GM13977 (cell line): Measurements from ENCODE around the gene LYPD3.
A peak's percentile ranks its signal among the peaks of the same experiment; 100 is the strongest.

Source experiments
- DNase-seq: peaks from one replicate; pipeline ENCODE4 v3.0.0; 2012; ENCODE audit warnings: low spot score
- in situ Hi-C: fragments of 300-500 bp; cut with MboI; formaldehyde crosslinking; loops from one replicate; pipeline ENCODE4 v1.12.0; 2022; ENCODE audit warnings: low sequenced_read_pairs, low pct_unique_long_range_greater_than_20kb, mixed read lengths, inconsistent platforms; ENCODE audit not compliant: unreplicated experiment
- TF ChIP-seq, protein P1 (sequence below): IDR thresholded peaks from 2 replicates; pipeline ENCODE4 v1.5.1; 2012; ENCODE audit warnings: mild to moderate bottlenecking, control low read depth; ENCODE audit not compliant: insufficient read depth; ENCODE audit errors: extremely low read depth, missing control alignments

The LYPD3 gene

GRCh38 chr19:43505186-43505456 lies 39.7 kb upstream of the LYPD3 start:
- TF ChIP-seq, protein P1, sequence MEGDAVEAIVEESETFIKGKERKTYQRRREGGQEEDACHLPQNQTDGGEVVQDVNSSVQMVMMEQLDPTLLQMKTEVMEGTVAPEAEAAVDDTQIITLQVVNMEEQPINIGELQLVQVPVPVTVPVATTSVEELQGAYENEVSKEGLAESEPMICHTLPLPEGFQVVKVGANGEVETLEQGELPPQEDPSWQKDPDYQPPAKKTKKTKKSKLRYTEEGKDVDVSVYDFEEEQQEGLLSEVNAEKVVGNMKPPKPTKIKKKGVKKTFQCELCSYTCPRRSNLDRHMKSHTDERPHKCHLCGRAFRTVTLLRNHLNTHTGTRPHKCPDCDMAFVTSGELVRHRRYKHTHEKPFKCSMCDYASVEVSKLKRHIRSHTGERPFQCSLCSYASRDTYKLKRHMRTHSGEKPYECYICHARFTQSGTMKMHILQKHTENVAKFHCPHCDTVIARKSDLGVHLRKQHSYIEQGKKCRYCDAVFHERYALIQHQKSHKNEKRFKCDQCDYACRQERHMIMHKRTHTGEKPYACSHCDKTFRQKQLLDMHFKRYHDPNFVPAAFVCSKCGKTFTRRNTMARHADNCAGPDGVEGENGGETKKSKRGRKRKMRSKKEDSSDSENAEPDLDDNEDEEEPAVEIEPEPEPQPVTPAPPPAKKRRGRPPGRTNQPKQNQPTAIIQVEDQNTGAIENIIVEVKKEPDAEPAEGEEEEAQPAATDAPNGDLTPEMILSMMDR, result no peak
- in situ Hi-C loops, result no loop called here
- no peak for DNase-seq

DNA sequence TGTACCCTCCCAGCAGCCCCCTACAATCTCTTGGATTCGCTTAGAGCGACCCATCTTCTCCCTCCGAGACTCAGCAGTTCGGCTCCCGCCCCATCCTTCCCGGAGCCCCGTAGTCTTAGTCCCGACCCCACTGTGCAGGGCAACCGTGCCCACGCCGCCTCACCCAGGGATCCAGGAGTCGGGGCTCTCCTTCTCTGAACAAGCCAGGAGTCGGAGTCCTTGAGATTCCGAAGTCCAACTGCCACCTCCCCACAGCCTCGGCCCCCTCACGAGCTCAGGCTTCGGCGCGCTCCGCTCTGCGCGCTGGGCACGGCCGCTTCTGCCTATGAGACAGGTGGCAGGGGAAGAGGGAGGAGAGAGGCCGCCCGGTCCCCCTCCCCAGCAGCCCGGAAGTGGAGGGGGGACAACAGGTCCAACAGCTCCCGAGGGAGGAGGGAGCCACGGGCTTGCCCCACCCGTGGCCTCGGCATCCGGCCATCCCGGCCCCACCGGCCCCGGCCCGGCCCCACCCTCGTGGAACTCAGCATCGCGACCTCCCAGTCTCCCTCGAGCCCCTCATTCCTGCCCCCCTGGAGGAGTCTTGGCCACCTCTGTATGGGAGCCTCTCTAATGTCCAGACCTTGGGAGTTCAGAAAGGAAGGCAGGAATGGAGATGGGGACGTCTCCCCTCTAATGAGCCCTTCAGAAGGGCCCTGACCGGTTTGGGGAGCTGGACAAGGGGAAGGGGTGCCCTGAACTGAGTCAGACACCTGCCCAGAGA lies 39.2 kb upstream of the LYPD3 start, which contains the start of gene PHLDB3:
Gene PHLDB3, minus strand, starts transcription at position 321 of the 760 bp plus-strand sequence. CDS start 628 bp downstream, outside the sequence.
- in situ Hi-C loops, result no loop called here
- peak; percentile 40 for DNase-seq
- TF ChIP-seq, protein P1, result no peak

DNA sequence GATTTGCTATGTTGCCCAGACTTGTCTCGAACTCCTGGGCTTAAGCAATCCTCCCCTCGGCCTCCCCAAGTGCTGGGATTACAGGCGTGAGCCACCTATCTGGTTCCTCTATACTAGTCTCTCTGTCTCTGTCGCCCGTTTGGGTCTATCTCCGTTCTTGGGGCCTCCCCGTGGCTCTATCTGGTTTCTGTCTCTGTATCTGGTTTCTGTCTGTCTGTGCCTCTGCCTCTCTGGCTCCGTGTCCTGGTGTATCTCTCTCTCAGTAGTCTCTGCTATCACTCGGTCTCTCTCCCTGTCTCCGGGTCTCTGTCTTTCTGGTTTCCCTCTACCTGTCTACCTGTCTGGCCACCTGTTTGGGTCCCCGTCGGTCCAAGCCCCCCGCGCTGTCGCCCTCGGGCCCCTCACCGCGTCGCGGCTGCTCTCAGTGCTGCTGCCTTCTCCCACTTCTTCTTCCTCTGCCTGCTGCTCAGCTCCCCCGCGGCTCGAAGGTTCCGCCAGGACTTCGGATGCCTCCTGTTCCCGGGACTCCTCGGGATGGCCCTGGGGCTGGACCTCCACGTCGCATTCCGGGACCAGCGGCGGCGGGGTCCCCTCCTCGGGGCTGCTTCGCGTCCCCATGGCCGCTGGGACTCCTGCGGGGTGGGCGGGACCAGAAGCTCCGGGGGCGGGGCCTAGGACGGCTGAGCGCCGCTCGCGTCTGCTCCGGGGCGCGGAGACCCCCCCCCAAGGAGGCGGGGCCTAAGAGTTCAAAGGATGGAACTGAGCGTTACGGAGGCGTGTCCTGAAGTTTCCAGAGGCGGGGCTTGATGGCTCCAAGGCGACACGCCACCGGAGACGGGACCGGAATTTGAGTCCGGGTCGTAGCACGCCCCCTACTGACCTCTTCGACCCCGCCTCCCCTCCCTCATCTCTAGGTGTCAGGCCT lies 38.4 kb upstream of the LYPD3 start:
- in situ Hi-C loops, result no loop called here
- DNase-seq, result peak; percentile 100
- TF ChIP-seq, protein P1, result peak; percentile 51

DNA sequence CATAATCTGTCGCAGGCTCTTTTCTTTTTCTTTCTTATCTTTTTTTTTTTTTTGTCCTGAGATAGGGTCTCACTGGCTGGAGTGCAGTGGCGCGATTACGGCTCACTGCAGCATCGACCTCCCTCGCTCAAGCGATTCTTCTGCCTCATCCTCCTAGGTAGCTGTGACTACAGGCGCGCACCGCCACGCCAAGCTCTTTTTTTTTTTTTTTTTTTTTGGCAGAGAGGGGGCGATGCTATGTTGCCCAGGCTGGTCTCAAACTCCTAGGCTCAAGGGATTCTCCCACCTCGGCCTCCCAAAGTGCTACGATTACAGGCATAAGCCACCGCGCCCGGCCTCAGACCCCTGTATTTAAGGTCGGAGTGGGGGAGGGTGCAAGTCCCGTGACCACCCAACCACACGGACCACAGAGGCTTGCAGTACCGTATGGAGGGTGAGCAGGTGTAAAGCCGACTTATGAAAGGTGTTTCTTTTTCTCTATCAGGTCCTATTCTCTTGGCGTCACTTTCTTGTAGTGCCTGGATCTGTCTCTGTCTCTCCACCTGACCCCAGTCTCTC lies 37.1 kb upstream of the LYPD3 start:
- DNase-seq, result no peak
- in situ Hi-C loops, result no loop called here
- TF ChIP-seq, protein P1, result no peak

DNA sequence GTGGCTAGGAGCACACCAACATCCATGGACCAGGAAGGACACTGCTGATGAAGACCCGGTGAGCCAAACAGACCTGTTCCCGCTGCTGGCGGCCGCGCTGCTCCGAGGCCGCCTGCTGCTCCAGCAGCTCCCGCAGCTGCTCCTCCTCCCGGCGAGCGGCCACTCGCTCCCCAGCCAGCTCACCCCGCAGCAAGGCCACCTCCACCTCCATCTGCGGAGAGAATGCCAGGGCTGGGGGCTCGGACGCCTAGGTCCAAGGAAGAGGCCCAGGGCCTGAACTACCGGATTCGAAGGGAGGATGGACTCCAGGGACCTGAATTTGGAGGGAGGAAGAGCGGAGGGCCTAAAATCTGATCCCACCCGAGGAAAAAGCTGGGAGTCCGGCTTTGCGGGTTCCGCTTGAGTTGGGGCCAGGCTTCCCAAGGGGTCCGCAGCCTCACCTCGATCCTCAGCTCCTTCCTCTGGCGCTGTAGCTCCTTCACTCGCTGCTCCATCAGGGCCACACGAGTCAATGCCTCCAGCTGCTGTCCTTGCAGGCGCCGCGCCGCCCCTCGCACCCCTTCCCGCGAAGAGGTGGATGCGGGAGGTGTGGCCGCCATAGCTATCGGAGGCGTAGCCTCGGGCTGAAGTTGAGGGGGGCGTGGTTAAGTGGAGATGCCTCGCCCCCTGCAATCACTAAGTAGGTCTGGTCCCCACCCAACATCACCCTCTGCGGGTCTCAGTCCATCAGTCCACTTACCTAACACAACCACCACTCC lies 36.4 kb upstream of the LYPD3 start:
- no peak for DNase-seq
- in situ Hi-C loops, result no loop called here
- TF ChIP-seq, protein P1, result no peak

DNA sequence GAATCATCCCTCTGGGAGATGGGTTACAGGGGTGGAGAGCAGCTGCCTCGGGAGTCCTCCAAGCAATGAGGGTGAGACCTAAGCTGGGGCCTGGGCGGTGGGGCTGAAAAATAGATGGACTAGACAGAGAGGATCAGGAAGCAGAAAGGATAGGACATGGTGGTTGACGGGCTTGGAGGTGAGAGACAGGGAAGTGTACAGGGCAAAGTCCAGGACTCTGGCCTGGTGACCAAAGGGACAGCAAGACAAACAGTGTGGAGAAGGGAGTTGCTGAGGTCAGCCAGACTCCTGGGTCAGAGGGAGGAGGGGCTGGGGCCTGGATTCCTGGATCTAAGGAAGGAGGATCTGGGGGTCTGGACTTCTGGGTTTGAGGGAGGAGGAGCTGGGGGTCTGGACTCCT lies 33.6 kb upstream of the LYPD3 start:
- TF ChIP-seq, protein P1, result no peak
- in situ Hi-C loops, result no loop called here
- DNase-seq, result no peak
